Hepatocyte (in vitro differentiated cells): Measurements from ENCODE around the gene CFLAR. TPM values are rescaled to one million over a fixed set of nuclear protein-coding genes. Genes with fewer than 3 reads are reported as not detected.

Experiments
- DNase-seq: peaks from one replicate; pipeline ENCODE4 v3.0.0-alpha.2; 2016; ENCODE audit warnings: low spot score
- H2AFZ ChIP-seq: fragments of 200-600 bp; sonication (generic); 2 replicates; pipeline ENCODE4 v1.6.0; 2016; ENCODE audit warnings: antibody characterized with exemption, mild to moderate bottlenecking
- H3K27ac ChIP-seq: fragments of 200-600 bp; sonication (generic); 2 replicates; pipeline ENCODE4 v1.5.1; 2016; ENCODE audit warnings: mild to moderate bottlenecking
- H3K27me3 ChIP-seq: fragments of 200-600 bp; sonication (generic); 2 replicates; pipeline ENCODE4 v1.6.1; 2016
- H3K36me3 ChIP-seq: fragments of 200-600 bp; sonication (generic); replicated peaks from 2 replicates; pipeline ENCODE4 v1.5.1; 2016; ENCODE audit warnings: low read depth; ENCODE audit not compliant: insufficient read depth
- H3K4me1 ChIP-seq: fragments of 200-600 bp; sonication (generic); 2 replicates; pipeline ENCODE4 v1.5.1; 2016; ENCODE audit warnings: mild to moderate bottlenecking, moderate library complexity; ENCODE audit not compliant: insufficient read depth
- H3K4me2 ChIP-seq: fragments of 200-600 bp; sonication (generic); 2 replicates; pipeline ENCODE4 v1.6.0; 2016
- H3K4me3 ChIP-seq: fragments of 200-600 bp; sonication (generic); 2 replicates; pipeline ENCODE4 v1.5.1; 2016; ENCODE audit warnings: mild to moderate bottlenecking
- H3K79me2 ChIP-seq: fragments of 200-600 bp; sonication (generic); 2 replicates; pipeline ENCODE4 v1.6.0; 2017; ENCODE audit warnings: mild to moderate bottlenecking
- H3K9me2 ChIP-seq: fragments of 200-600 bp; sonication (generic); replicated peaks from 2 replicates; pipeline ENCODE4 v1.6.0; 2017; ENCODE audit warnings: mild to moderate bottlenecking; ENCODE audit not compliant: insufficient read depth
- H3K9me3 ChIP-seq: fragments of 200-600 bp; sonication (generic); 2 replicates; pipeline ENCODE4 v1.5.1; 2016; ENCODE audit warnings: low read depth, mild to moderate bottlenecking
- H4K20me1 ChIP-seq: fragments of 200-600 bp; sonication (generic); 2 replicates; pipeline ENCODE4 v1.6.0; 2016; ENCODE audit warnings: mild to moderate bottlenecking; ENCODE audit not compliant: insufficient read depth, poor library complexity, severe bottlenecking
- CTCF ChIP-seq: fragments of 200-600 bp; sonication (generic); IDR thresholded peaks from 2 replicates; pipeline ENCODE4 v1.5.1; 2016; ENCODE audit warnings: antibody characterized with exemption, mild to moderate bottlenecking; ENCODE audit not compliant: poor library complexity
- EZH2 ChIP-seq: fragments of 200-600 bp; sonication (generic); IDR thresholded peaks from 2 replicates; pipeline ENCODE4 v1.6.1; 2016; ENCODE audit warnings: antibody characterized with exemption, mild to moderate bottlenecking, borderline replicate concordance
- EZH2phosphoT487 ChIP-seq: fragments of 200-600 bp; sonication (generic); IDR thresholded peaks from one replicate; pipeline ENCODE4 v1.6.1; 2018; ENCODE audit warnings: antibody characterized with exemption, mild to moderate bottlenecking, low read depth, moderate library complexity; ENCODE audit not compliant: unreplicated experiment, severe bottlenecking
- WGBS: methylation state at CpG from one replicate; pipeline ENCODE4 v1.1.6; 2016; ENCODE audit warnings: low lambda C conversion rate; ENCODE audit errors: missing lambda C conversion rate; 5-methylcytosine and 5-hydroxymethylcytosine counted together
- polyA plus RNA-seq: library from polyadenylated mRNA; unstranded; fragments of >200 nt; fragmentation: Nextera tagmentation; extraction: Ambion mirVana; gene quantifications from 2 replicates; pipeline ENCODE4 v1.2.1, GENCODE V29; 2016
- total RNA-seq: library from RNA; depleted of rRNA; stranded (reverse); fragments of >200 nt; gene quantifications from 2 replicates; pipeline ENCODE4 v1.2.3, GENCODE V29; 2014

Gene CFLAR
- total and polyA plus RNA-seq, 2 experiments from 2014 or later: 46.0 to 65.9 TPM

- Histone ChIP-seq H3K36me3 (no peaks in the 10 kb centered on the region), H3K9me3 (no peaks in the 10 kb centered on the region), H3K27ac (no peak overlapping the region), H2AFZ (no peak overlapping the region), H3K79me2 (no peaks in the 10 kb centered on the region), H3K4me2 (no peak overlapping the region), H3K27me3 (no peaks in the 10 kb centered on the region), H3K4me3 (no peak overlapping the region), H3K9me2 (no peaks in the 10 kb centered on the region), H3K4me1 (peaks cover 13% of the 10 kb centered on the region), H4K20me1 (no peaks in the 10 kb centered on the region)
- WGBS: 97% methylated on average over 4 of the region's 4 CpGs
- TF ChIP-seq EZH2 (no peak), EZH2phosphoT487 (no peak), CTCF (no peak)
- DNase-seq: no peak
Measured at GRCh38 chr2:201215963-201216362, 100.0 kb downstream of the CFLAR start.

GRCh38 chr2:201216918-201217317 is 101.0 kb downstream of the CFLAR start:
- Histone ChIP-seq H3K4me2 (no peak overlapping the region), H4K20me1 (no peaks in the 10 kb centered on the region), H3K79me2 (no peaks in the 10 kb centered on the region), H3K27ac (no peak overlapping the region), H3K27me3 (no peaks in the 10 kb centered on the region), H3K4me3 (no peak overlapping the region), H3K9me3 (no peaks in the 10 kb centered on the region), H3K4me1 (peaks cover 13% of the 10 kb centered on the region), H2AFZ (no peak overlapping the region), H3K9me2 (no peaks in the 10 kb centered on the region), H3K36me3 (no peaks in the 10 kb centered on the region)
- DNase-seq: no peak
- TF ChIP-seq CTCF (no peak), EZH2phosphoT487 (no peak), EZH2 (no peak)
- 96% methylated on average over 1 of the region's 1 CpG for WGBS

GRCh38 chr2:201218780-201219179 is 102.8 kb downstream of the CFLAR start:
- no peaks in the 10 kb centered on the region for H3K27me3 ChIP-seq
- peaks cover 13% of the 10 kb centered on the region for H3K4me1 ChIP-seq
- H3K4me2 ChIP-seq: no peak overlapping the region
- TF ChIP-seq CTCF (no peak), EZH2phosphoT487 (no peak), EZH2 (no peak)
- WGBS: 95% methylated on average over 6 of the region's 6 CpGs
- no peak overlapping the region for H3K4me3 ChIP-seq
- no peaks in the 10 kb centered on the region for H4K20me1 ChIP-seq
- H2AFZ ChIP-seq: no peak overlapping the region
- no peak for DNase-seq
- H3K9me3 ChIP-seq: no peaks in the 10 kb centered on the region
- no peaks in the 10 kb centered on the region for H3K9me2 ChIP-seq
- no peaks in the 10 kb centered on the region for H3K79me2 ChIP-seq
- H3K36me3 ChIP-seq: no peaks in the 10 kb centered on the region
- H3K27ac ChIP-seq: peak overlapping the region; percentile 18
